Islet precursor cell (in vitro differentiated cells): ENCODE measurements around the gene DLG4.

ENCODE experiments used
- DNase-seq: peaks from one replicate; pipeline ENCODE4 v3.0.0-alpha.2; 2018

DLG4 gene

DNA sequence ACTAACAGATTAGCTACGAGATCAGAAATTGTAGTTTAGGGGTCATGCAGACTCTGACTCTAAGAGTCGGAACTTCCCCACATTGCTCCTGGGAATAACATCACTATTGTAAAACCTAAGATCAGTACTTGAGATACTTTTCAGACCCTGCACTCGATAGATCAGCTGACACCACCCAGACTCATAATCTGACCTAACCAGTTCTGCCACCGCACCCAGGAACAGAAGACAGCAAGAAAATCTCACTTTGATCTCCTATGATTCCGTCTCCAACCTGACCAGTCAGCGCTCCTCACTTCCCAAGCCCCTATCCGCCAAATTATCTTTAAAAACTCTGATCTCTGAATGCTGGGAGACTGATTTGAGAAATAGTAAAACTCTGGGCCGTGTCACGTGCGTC is 77.8 kb downstream of the DLG4 start:
- peak; percentile 90 for DNase-seq

DNA sequence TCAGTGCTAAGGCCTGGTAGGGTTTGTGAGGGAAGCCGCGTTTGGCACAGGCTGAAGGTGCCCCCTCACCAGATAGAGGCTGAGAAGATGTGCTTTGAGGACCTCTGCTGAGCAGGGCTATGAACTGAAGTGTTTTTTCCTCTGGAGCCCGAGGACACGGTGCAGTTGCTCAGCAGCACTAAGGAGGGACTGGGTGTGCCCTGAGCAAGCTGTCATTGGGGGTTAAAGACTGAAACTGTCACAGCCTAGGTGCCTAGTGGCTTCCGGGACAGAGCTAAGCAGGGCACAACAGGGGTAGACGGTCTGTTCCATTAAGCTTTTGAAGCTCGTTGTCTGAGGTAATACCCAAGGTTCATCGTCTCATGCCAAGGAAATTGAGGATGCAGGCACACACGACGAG is 80.2 kb downstream of the DLG4 start:
- peak; percentile 52 for DNase-seq

DNA sequence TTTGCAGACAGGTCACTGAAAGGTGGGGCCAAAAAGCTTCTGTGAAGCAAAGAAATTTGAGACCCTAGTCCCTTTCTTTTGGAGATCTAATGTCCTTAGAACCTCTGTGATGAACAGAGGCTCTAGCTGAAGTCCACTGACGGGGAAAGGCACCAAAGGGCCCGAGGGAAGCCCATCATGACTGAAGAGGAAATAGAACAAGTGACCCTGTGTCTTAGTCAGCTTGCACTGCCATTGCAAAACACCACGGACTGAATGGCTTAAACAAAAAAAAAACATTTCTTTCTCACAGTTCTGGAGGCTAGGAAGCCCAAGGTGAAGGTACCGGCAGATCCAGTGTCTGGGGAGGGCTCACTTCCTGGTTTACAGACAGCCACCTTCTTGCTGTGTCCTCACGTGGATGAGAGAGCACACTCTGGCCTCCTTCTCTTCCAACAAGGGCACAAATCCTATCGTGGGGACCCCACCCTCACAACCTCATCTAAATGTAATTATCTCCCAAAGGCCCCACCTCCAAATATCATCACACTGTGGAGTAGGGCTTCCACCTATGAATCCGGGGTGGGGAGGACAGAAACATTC is 80.7 kb downstream of the DLG4 start:
- peak; percentile 57 for DNase-seq

DNA sequence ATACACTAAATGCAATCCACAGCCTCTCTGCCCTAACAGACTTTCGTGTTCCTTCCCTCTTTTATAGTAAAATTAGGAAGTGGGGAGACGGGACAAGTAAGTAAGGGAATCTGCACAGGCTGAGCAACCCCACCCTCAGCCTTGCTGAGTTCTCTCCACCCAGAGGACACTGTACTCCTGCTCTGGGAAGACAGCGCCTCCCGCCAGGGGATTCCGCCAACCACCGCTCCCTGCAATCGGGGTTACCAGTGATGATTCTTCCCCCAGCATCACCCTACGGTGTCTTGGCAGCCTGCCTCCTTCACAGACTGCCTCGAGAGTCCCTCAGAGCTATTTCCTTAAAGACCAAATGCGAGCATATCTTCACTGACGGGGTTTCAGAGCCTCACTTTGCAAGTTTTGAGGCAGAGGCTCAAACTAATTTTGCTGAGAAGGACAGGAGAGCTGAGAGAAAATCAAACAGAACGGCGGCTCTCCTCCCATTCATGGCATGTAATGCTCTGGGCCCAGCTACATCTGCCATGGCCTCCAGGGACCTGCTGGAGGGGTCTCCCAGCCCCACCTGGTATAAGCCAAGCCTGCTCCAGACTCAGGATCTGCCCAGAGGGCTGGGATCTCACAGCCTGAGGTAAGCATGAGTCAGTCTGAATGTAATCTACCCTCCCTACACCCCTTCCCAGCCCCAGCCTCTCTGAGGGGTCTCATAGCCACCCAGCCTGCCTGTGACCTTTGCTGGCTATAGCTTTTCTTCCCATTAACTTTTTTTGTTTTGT is 82.3 kb downstream of the DLG4 start:
- peak; percentile 77 for DNase-seq
